GM12878 (cell line): ENCODE results near the gene TCF7L2. TPM values are rescaled to one million over a fixed set of nuclear protein-coding genes. Genes with fewer than 3 reads are reported as not detected.

Experiments
- ATAC-seq: fragments of 200-7000 bp; cut with Tn5 transposase; 3 replicates; pipeline ENCODE4 v1.9.1; 2020; ENCODE audit warnings: mild to moderate bottlenecking, moderate library complexity
- BruUV-seq: library from RNA; stranded (reverse); fragments of 400-500 nt; replicated peaks from 2 replicates; lab custom pipeline; 2021; lab: Mats Ljungman, UMichigan
- CTCF ChIA-PET: fragments of 300-600 bp; sonication (Branson Sonifier 250); formaldehyde crosslinking; extraction: SDS; loops from one replicate; lab custom pipeline; 2021; ENCODE audit warnings: inconsistent platforms; lab: Yijun Ruan, JAX
- POLR2A ChIA-PET: fragments of 350-600 bp; formaldehyde crosslinking; extraction: SDS; loops from one replicate; lab custom pipeline; 2021; ENCODE audit warnings: inconsistent platforms; lab: Charles Lee
- RAD21 ChIA-PET: fragments of 300-600 bp; sonication (Branson Sonifier 250); formaldehyde crosslinking; loops from one replicate; lab custom pipeline; 2023; ENCODE audit warnings: antibody characterized with exemption; ENCODE audit not compliant: unreplicated experiment; lab: Charles Lee
- SMC1A ChIA-PET: fragments of 300-600 bp; sonication (Branson Sonifier 250); formaldehyde crosslinking; loops from one replicate; lab custom pipeline; 2023; ENCODE audit not compliant: unreplicated experiment, uncharacterized antibody; lab: Charles Lee
- DNase-seq: peaks from one replicate; pipeline ENCODE4 v3.0.0-alpha.2; 2011; ENCODE audit warnings: low read depth, low spot score
- FAIRE-seq: peaks from 3 replicates; lab custom pipeline; 2011; peaks lifted over from hg19 to GRCh38; lab: Jason Lieb, UNC
- H2AFZ ChIP-seq: 2 replicates; pipeline ENCODE4 v1.6.0; 2011; ENCODE audit warnings: low read depth, low read length, control low read depth; ENCODE audit not compliant: control insufficient read depth
- H3K27ac ChIP-seq: 2 replicates; pipeline ENCODE4 v1.5.1; 2011; ENCODE audit warnings: control low read depth; ENCODE audit not compliant: control insufficient read depth, insufficient read depth
- H3K27me3 ChIP-seq, 2 experiments: replicated peaks in 1 of 2; 2 replicates each; pipeline versions ENCODE4 v1.6.0 to v1.6.1; 2011; ENCODE audit warnings: low read length in 1 of 2; ENCODE audit not compliant: control insufficient read depth in 2 of 2, insufficient read depth in 2 of 2
- H3K36me3 ChIP-seq, 2 experiments: 2 replicates each; pipeline ENCODE4 v1.5.1; 2011; ENCODE audit warnings: low read length in 1 of 2; ENCODE audit not compliant: control insufficient read depth in 2 of 2, insufficient read depth in 2 of 2
- H3K4me1 ChIP-seq: 2 replicates; pipeline ENCODE4 v1.6.1; 2011; ENCODE audit warnings: mild to moderate bottlenecking, low read length, moderate library complexity, mixed read lengths; ENCODE audit not compliant: control insufficient read depth, insufficient read depth
- H3K4me2 ChIP-seq: 2 replicates; pipeline ENCODE4 v1.6.0; 2011; ENCODE audit warnings: control low read depth; ENCODE audit not compliant: control insufficient read depth, insufficient read depth
- H3K4me3 ChIP-seq: fragments of 200-600 bp; sonication (generic); 2 replicates; pipeline ENCODE4 v1.5.1; 2016
- H3K79me2 ChIP-seq: 2 replicates; pipeline ENCODE4 v1.6.0; 2011; ENCODE audit warnings: low read length; ENCODE audit not compliant: control insufficient read depth, insufficient read depth
- H3K9ac ChIP-seq: 2 replicates; pipeline ENCODE4 v1.8.0; 2011; ENCODE audit warnings: low read length, control low read depth, mixed read lengths; ENCODE audit not compliant: control insufficient read depth, insufficient read depth
- H3K9me3 ChIP-seq: replicated peaks from 3 replicates; pipeline ENCODE4 v1.5.1; 2011; ENCODE audit warnings: mild to moderate bottlenecking, low read length; ENCODE audit not compliant: control insufficient read depth, insufficient read depth
- H4K20me1 ChIP-seq: 2 replicates; pipeline ENCODE4 v1.6.0; 2011; ENCODE audit not compliant: control insufficient read depth, insufficient read depth
- BRCA1 ChIP-seq: IDR thresholded peaks from 2 replicates; pipeline ENCODE4 v1.6.1; 2011; ENCODE audit warnings: low read depth, low read length, improper control_type of control experiment
- CBX3 ChIP-seq: fragments of 200-600 bp; sonication (generic); IDR thresholded peaks from 2 replicates; pipeline ENCODE4 v1.6.1; 2016; ENCODE audit warnings: low read depth, borderline replicate concordance
- CBX5 ChIP-seq: sonication (generic); IDR thresholded peaks from 2 replicates; pipeline ENCODE4 v1.6.1; 2016; ENCODE audit warnings: low read depth, moderate library complexity, mild to moderate bottlenecking, inconsistent platforms
- EED ChIP-seq: sonication (generic); IDR thresholded peaks from 2 replicates; pipeline ENCODE4 v1.6.1; 2016; ENCODE audit warnings: antibody characterized with exemption, low read depth
- ESRRA ChIP-seq: IDR thresholded peaks from 2 replicates; pipeline ENCODE4 v1.6.1; 2012; ENCODE audit warnings: mild to moderate bottlenecking, low read length, improper control_type of control experiment
- RAD51 ChIP-seq: fragments of 450-650 bp; IDR thresholded peaks from 2 replicates; pipeline ENCODE4 v1.6.1; 2016; ENCODE audit warnings: moderate library complexity, mild to moderate bottlenecking, inconsistent platforms
- SUPT20H ChIP-seq: IDR thresholded peaks from 2 replicates; pipeline ENCODE4 v1.6.1; 2011; ENCODE audit warnings: low read depth, mild to moderate bottlenecking, low read length, moderate library complexity, borderline replicate concordance; ENCODE audit not compliant: control insufficient read depth
- TCF3 ChIP-seq: IDR thresholded peaks from 2 replicates; pipeline ENCODE4 v1.6.1; 2012; ENCODE audit warnings: low read depth, mild to moderate bottlenecking, low read length, borderline replicate concordance; ENCODE audit not compliant: insufficient read depth
- ZNF24 ChIP-seq: fragments of 450-650 bp; IDR thresholded peaks from 2 replicates; pipeline ENCODE4 v1.6.1; 2017; ENCODE audit warnings: antibody characterized with exemption, mild to moderate bottlenecking
- ZNF274 ChIP-seq: IDR thresholded peaks from one replicate; pipeline ENCODE4 v1.8.0; 2011; ENCODE audit not compliant: insufficient read length, insufficient read depth
- ZNF622 ChIP-seq: fragments of 450-650 bp; IDR thresholded peaks from 2 replicates; pipeline ENCODE4 v1.6.1; 2017; ENCODE audit warnings: mild to moderate bottlenecking, inconsistent platforms
- WGBS: methylation state at CpG from one replicate; pipeline ENCODE4 v1.1.6; 2016; ENCODE audit warnings: low lambda C conversion rate; ENCODE audit not compliant: insufficient replicate concordance, insufficient coverage; ENCODE audit errors: missing lambda C conversion rate; 5-methylcytosine and 5-hydroxymethylcytosine counted together
- in situ Hi-C: fragments of 300-500 bp; cut with MboI; formaldehyde crosslinking; loops from 9 replicates; pipeline ENCODE4 v1.14.3; 2018; ENCODE audit warnings: mixed read lengths
- intact Hi-C: fragments of 100-400 bp; cut with micrococcal nuclease; formaldehyde crosslinking; loops from one replicate; pipeline ENCODE4 v1.14.2; 2022; ENCODE audit not compliant: unreplicated experiment
- polyA plus RNA-seq, 11 experiments: library from polyadenylated mRNA; depleted of rRNA in 4 of 11; unstranded in 6 of 11; stranded (reverse) in 5 of 11; fragments of >200 nt; fragmentation: Nextera tagmentation in 4 of 11; fragmentation: Illumina TruSeq in 1 of 11; extraction: Ambion mirVana in 4 of 11; extraction: Trizol in 1 of 11; gene quantifications; 1 replicate in 1 of 11; 2 replicates in 10 of 11; pipeline versions ENCODE4 v1.2.1 to v1.2.3, GENCODE V29; 2011 to 2016; ENCODE audit warnings: inconsistent platforms in 2 of 11, missing spikeins in 2 of 11, low read depth in 1 of 11
- total RNA-seq, 4 experiments: library from RNA; depleted of rRNA in 3 of 4; stranded (reverse); fragments of >200 nt in 3 of 4; fragmentation: Illumina TruSeq in 1 of 4; extraction: Trizol in 1 of 4; gene quantifications; 2 replicates each; pipeline versions ENCODE4 v1.2.1 to v1.2.3, GENCODE V29; 2013 to 2021
- TF ChIP-seq, protein P1 (sequence below): fragments of 450-650 bp; IDR thresholded peaks from 2 replicates; pipeline ENCODE4 v1.6.1; 2014; ENCODE audit warnings: mild to moderate bottlenecking

The TCF7L2 gene
- total and polyA plus RNA-seq, 10 of the 15 experiments (the other 5 are each of a cell fraction or from before 2014, with no cell fraction given) = 0.02 to 1.1 (median 0.35) TPM; not detected in 4

DNA sequence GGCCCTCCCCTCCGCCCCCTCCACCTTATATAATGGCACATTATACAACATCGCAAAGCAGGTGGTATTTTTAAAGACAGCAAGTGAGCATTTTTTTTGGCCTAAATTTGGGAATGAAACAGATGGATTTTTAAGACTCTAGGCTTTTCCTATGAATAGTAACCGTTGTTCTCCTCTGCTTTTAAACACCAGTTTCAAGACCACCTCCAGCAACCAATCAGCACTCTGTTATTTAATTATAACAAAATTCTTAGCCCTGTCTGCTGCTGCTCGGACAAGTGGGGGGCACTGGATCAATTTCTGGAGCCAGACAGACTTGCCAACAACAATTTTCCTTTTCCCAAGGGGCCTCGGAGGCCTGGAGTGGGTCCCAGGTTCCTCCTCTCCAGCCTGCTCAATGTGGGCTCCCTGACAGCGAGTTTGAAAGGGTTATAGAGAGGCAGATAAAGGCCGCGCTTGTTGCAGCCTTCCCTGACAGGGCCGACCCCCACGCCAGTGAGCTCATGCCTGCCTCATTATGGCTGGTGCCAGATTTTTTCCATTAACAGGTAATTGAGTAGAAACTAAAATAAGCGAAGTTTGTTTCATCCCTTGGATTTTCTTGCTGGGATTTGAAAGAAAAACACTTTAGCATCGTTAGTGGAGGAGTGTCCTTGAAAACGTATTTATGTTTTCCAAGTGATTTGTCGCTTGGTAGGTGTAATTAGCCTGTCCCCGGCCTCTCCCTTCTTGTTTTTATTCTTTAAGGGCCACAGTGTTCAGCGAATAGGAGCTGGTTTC is 227.3 kb downstream of the TCF7L2 start (continued):
- TF ChIP-seq ESRRA = no peak
- no peak for TF ChIP-seq TCF3
- TF ChIP-seq, protein P1, sequence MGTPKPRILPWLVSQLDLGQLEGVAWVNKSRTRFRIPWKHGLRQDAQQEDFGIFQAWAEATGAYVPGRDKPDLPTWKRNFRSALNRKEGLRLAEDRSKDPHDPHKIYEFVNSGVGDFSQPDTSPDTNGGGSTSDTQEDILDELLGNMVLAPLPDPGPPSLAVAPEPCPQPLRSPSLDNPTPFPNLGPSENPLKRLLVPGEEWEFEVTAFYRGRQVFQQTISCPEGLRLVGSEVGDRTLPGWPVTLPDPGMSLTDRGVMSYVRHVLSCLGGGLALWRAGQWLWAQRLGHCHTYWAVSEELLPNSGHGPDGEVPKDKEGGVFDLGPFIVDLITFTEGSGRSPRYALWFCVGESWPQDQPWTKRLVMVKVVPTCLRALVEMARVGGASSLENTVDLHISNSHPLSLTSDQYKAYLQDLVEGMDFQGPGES = no peak
- no peak for TF ChIP-seq ZNF622

DNA sequence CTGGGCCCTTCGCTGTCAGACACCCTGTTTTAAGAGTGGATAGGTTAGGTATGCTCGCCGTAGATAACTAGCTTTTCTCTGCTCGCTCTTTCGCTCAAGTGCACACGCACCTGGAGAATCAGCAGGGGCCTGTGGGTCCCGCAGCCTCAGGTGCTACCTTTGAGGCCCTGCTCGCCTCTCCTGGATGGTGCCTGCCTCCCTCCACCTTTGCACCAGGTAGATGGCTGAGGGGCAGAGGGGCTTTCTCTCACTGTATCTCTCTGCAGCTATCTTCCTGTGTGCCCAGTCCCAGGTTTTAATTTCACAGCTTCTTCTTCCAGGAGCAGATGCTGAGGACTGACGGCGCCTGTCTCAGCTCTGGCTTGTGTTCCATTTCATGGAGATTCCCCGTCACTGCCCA is 227.9 kb downstream of the TCF7L2 start:
- no peak overlapping the region for H2AFZ ChIP-seq
- no peak for ATAC-seq
- WGBS = 49% methylated on average over 11 of the region's 11 CpGs
- no peak overlapping the region for H3K4me2 ChIP-seq
- intact Hi-C loops = no loop called here
- no peak overlapping the region for H3K9ac ChIP-seq
- ChIA-PET RAD21 (no interaction called here), CTCF (no interaction called here), POLR2A (no interaction called here), SMC1A (no interaction called here)
- in situ Hi-C loops = no loop called here
- no peaks in the 10 kb centered on the region; a peak in 1 of 4 replicates for H3K27me3 ChIP-seq
- H3K9me3 ChIP-seq = no peaks in the 10 kb centered on the region
- no TSS peak for BruUV-seq
- H4K20me1 ChIP-seq = no peaks in the 10 kb centered on the region; the same call in 1 of the 2 replicates
- TF ChIP-seq ZNF24 (no peak), CBX3 (no peak), CBX5 (no peak), SUPT20H (no peak), ZNF274 (no peak), EED (no peak), BRCA1 (no peak), RAD51 (no peak)
- no peaks in the 10 kb centered on the region for H3K79me2 ChIP-seq
- H3K36me3 ChIP-seq = no peaks in the 10 kb centered on the region
- DNase-seq = no peak
- H3K4me3 ChIP-seq = no peak overlapping the region
- no peak for FAIRE-seq
- H3K27ac ChIP-seq = no peak overlapping the region
- H3K4me1 ChIP-seq = no peaks in the 10 kb centered on the region
